ENCODE measurements around the gene SLC7A11. TPM values are rescaled to one million over a fixed set of nuclear protein-coding genes. Genes with fewer than 3 reads are reported as not detected.

The SLC7A11 gene
- total RNA-seq, 1 donor from 2014 or later: 0.75 TPM

DNA sequence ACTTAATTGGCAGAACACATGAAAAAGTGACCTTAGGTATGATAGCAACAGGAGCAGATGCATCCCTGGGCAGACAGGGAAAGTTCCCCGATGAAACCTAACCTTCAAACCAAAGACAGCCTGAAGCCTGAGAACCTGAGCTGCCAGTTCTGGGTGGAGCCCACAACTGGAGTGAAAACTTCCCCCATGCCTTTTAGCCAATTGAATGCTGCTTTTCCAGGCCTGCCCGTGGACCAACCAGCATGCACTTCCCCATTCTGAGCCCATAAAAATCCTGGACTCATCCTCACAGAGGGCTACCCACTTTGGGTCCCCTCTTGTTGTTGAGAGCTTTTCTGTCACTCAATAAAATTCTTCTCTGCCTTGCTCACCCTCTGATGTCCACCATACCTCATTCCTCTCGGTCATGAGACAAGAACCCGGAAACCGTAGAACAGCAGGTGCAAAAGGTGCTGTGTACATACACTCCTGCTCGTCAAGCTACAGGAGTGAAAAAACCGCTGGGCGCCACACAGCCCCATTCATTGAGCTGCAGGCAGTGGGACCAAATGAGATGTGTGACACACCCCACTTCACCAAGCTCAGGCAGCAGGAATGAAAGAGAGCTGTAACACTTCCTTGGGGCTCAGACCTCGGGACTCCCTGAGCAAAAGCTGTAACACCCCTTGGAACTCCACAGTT lies 13.9 kb upstream of the SLC7A11 start:
- no peaks in the 10 kb centered on the region for H3K27me3 ChIP-seq
- intact Hi-C loops (cut with DNase I): no loop called here

DNA sequence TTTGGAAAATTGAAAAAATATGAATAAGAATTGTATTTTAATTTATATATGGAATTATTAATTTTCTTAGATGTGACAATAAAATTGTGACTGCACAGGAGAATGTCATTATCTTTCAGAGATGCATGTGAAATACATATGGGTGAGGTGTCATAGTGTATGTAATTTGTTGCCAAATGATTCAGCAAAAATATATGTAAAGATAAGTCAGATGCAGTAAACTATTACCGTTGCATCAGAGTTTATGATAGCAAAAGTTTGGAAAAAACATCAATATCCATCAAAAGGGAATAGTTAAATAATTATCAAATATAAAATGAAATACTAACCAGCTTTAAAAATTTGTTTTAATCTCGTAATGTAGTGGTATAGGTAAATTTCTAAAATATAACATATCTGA lies 10.4 kb upstream of the SLC7A11 start:
- Histone ChIP-seq H3K9me3 (peaks cover 0 to 3% of the 10 kb centered on the region in 2 donors), H3K36me3 (no peaks in the 10 kb centered on the region), H3K27me3 (no peaks in the 10 kb centered on the region), H3K27ac (no peak overlapping the region), H3K4me1 (no peaks in the 10 kb centered on the region), H3K4me3 (no peak overlapping the region)
- intact Hi-C loops (cut with DNase I): no loop called here
- DNase-seq (ENCODE audit: low spot score in 2 of 2): no peak
- TF ChIP-seq CTCF (IDR thresholded peaks at IDR 0.05): no peak

More for the DNA sequence above, 13.9 kb upstream of the SLC7A11 start:
- no peak for DNase-seq (ENCODE audit: low spot score in 2 of 2)
- H3K27ac ChIP-seq: no peak overlapping the region
- no peaks in the 10 kb centered on the region for H3K9me3 ChIP-seq
- H3K4me3 ChIP-seq: no peak overlapping the region
- no peak for TF ChIP-seq CTCF (IDR thresholded peaks at IDR 0.05)
- no peaks in the 10 kb centered on the region for H3K4me1 ChIP-seq
- H3K36me3 ChIP-seq: no peaks in the 10 kb centered on the region

DNA sequence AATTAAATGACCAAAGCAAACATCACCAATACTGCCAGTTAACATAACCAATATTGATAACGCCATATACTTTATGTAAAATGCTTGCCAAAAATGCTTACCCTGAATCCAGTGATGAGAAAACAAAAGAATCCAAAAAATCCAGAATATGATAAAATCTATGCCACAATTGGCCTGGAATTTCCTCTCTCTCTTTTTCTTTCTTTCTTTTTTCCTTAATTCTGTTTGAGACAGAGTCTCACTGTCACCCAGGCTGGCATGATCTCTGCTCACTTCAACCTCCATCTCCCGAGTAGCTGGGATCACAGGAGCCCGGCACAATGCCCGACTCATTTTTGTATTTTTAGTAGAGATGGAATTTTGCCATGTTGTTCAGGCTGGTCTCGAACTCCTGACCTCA lies 9.8 kb upstream of the SLC7A11 start:
- intact Hi-C loops (cut with DNase I): no loop called here
- Histone ChIP-seq H3K4me1 (no peaks in the 10 kb centered on the region), H3K9me3 (peaks cover 0 to 3% of the 10 kb centered on the region in 2 donors), H3K4me3 (no peak overlapping the region), H3K27ac (no peak overlapping the region), H3K27me3 (no peaks in the 10 kb centered on the region), H3K36me3 (no peaks in the 10 kb centered on the region)
- no peak for DNase-seq (ENCODE audit: low spot score in 2 of 2)
- no peak for TF ChIP-seq CTCF (IDR thresholded peaks at IDR 0.05)

- intact Hi-C loops (cut with DNase I): no loop called here
- Histone ChIP-seq H3K4me3 (no peak overlapping the region), H3K4me1 (no peaks in the 10 kb centered on the region), H3K27me3 (no peaks in the 10 kb centered on the region), H3K36me3 (no peaks in the 10 kb centered on the region), H3K27ac (no peak overlapping the region), H3K9me3 (peaks cover 0 to 3% of the 10 kb centered on the region in 2 donors)
- TF ChIP-seq CTCF (IDR thresholded peaks at IDR 0.05): no peak
- no peak for DNase-seq (ENCODE audit: low spot score in 2 of 2)
Measured at GRCh38 chr4:138249132-138249531, 7.0 kb upstream of the SLC7A11 start.

GRCh38 chr4:138248058-138248457 lies 5.9 kb upstream of the SLC7A11 start:
- intact Hi-C loops (cut with DNase I): no loop called here
- H3K4me1 ChIP-seq: no peaks in the 10 kb centered on the region
- H3K27ac ChIP-seq: no peak overlapping the region
- no peak for TF ChIP-seq CTCF (IDR thresholded peaks at IDR 0.05)
- no peak overlapping the region for H3K4me3 ChIP-seq
- no peaks in the 10 kb centered on the region for H3K36me3 ChIP-seq
- no peak for DNase-seq (ENCODE audit: low spot score in 2 of 2)
- H3K9me3 ChIP-seq: peaks cover 0 to 3% of the 10 kb centered on the region in 2 donors
- H3K27me3 ChIP-seq: no peaks in the 10 kb centered on the region

DNA sequence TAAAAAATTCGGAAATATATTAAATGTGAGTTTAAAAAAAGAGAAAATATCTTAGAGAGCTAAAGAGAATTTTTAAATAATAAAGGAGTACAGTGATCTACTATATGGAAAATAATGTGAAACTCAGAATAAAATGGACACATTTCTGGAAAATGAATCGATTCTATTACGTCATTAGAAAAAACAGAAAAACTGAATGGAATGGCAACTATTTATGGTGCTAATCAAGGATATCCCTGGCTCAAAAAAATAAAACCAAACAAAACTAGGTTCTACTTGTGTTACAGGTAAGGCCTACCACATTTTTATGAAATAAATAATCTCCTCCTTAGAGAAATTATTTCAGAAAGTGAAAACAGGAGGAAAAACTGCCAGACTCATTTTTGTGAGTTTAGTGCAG lies 5.5 kb upstream of the SLC7A11 start:
- H3K36me3 ChIP-seq: no peaks in the 10 kb centered on the region
- peaks cover 0 to 3% of the 10 kb centered on the region in 2 donors for H3K9me3 ChIP-seq
- no peak for TF ChIP-seq CTCF (IDR thresholded peaks at IDR 0.05)
- DNase-seq (ENCODE audit: low spot score in 2 of 2): no peak
- H3K4me3 ChIP-seq: no peak overlapping the region
- intact Hi-C loops (cut with DNase I): no loop called here
- no peaks in the 10 kb centered on the region for H3K27me3 ChIP-seq
- H3K27ac ChIP-seq: no peak overlapping the region
- no peaks in the 10 kb centered on the region for H3K4me1 ChIP-seq

Measured in ascending aorta (tissue), 2 donors.